ENCODE measurements around the gene CASP5.
"Not testable (repeated sequence)": the region's sequence is repeated elsewhere in the genome, so short reads cannot be mapped to it uniquely, and the experiment has no call there.

Gene CASP5

DNA sequence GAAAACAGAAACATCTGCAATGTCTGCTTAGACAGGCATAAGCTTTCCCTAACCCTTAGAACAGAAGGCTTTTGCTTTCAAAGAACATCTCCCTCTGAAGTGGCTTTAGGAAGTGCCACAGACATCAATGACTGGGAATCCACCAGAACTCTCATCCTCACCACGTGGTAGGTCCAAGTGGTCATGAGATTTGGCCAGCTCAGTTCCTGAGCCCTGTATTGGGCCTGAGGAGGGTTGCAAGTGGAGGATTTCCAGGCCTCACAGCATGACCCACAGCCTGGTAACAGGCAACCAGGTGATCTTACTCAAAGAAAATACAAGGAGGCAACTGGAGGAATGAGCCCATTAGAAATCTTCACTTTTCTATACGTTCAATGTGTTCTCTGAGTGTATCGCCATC is 10.4 kb upstream of the CASP5 start:
- no peak for DNase-seq

GRCh38 chr11:105032495-105032894 is 9.5 kb upstream of the CASP5 start:
- no peak for DNase-seq

GRCh38 chr11:105027678-105028077 is 4.7 kb upstream of the CASP5 start:
- DNase-seq, result no peak

- DNase-seq, result no peak
Measured at GRCh38 chr11:105024394-105024793, 1.4 kb upstream of the CASP5 start.

DNA sequence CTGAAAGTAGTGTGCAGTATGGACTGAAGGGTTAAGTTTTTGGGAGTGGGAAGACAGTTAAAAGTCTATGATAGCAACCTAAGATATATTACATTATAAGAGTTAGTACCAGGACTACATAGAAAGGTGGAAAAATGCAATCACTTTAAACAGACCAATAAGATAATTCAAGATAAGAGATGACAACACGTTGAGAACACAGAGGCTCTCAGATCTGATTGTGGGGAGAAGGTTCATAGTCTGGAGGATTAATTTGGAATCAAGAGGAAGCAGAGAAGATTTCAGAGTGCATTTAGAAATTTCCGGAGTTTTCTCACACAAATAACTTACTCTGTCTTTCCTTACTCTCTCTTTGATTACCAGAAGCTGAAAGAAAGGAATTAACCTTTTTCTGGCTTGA is 441 bp downstream of the CASP5 start:
- no peak for DNase-seq

DNA sequence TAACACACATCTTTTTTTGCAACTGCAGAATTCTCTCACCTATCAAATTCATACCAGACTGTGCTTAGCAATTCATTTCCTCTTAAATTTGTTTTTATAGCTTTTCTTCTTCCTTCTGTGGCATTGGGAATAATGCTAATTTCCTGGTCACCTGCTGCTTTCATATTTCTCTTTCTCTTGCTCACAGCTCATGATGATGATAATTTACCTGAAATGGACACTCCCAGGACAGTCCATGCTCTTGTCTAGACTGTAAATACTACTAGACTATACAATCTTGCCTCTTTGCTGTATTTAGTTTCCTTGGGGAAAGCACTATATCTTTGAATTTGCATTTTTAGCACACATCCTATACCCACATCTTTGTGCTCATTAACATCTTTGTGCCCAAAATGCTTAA is 15.5 kb downstream of the CASP5 start:
- DNase-seq, result no peak

- no peak for DNase-seq
Measured at GRCh38 chr11:105005451-105005845, 17.5 kb downstream of the CASP5 start.

GRCh38 chr11:105004021-105004420 is 18.9 kb downstream of the CASP5 start:
- no peak for DNase-seq

DNA sequence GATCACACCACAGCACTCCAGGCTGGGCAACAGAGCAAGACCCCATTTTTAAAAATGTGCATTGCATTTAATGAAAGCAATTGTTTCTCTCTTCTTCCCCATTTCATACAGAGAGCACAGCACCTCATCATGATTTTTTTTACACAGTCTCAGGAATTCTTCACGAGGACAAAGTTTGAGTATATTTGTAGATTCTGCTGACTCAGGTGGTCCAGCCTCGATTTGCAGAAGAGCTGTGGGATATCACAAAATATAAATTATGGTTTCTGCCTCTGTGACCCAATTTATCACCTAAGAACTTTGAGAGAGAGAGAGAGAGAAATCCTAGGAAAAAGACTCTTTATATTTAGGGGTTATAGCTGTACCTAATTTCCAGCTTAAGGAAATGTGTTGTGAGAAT is 19.8 kb downstream of the CASP5 start:
- no peak for DNase-seq

DNA sequence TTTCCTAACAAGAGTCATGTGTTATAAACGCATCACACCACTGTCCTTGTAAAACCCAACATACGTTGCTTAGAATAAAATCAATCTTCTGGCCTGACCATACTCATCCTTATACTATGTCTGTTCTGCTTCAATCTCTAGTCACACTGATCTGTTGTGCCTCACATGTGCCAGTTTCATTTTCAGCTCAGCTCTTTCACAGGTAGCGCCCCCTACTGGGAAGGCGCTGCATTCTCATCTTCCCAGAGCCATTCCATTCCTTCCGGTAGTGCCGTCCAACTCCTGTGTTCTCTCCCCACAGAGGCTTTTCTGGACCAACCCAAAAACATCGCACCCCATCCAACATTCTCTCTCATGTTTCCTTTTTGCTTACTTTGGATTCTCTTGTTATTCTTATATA is 22.2 kb downstream of the CASP5 start:
- no peak for DNase-seq

DNA sequence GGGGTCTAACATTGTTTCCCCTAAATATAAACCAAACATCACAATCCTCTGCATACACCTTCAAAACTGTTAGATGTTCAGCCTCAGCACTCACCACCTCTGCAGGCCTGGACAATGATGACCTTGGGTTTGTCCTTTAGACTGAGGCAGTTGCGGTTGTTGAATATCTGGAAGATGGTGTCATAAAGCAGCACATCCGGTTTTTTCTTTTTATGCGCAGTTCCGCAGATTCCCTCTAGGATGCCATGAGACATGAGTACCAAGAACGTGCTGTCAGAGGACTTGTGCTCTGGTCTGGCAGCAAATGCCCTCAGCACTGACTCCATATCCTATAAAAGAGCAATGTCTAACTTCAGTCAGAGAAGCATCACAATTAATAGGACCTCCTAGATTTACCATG is 22.8 kb downstream of the CASP5 start:
- no peak for DNase-seq

- no peak for DNase-seq
Measured at GRCh38 chr11:104999721-105000120, 23.2 kb downstream of the CASP5 start.

DNA sequence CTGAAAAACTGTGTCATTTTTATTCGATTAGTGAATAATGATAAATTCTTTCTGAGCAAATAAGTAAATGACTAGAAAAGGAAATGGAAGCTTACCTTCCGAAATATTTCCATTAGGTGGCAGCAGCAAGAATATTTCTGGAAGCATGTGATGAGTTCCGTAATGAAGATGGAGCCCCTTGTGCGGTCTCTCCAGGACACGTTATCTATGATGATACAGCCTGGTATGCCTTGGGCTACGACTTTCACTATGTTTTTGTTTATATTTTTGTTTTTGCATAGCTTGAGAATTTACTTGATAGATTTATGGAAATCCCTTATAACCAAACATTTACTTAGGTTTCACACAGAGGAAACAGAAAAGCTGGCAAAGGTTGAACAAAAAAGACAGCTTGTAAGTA is 25.7 kb downstream of the CASP5 start:
- DNase-seq, result no peak

GRCh38 chr11:104995001-104995408 is 28.0 kb downstream of the CASP5 start:
- DNase-seq, result no peak

DNA sequence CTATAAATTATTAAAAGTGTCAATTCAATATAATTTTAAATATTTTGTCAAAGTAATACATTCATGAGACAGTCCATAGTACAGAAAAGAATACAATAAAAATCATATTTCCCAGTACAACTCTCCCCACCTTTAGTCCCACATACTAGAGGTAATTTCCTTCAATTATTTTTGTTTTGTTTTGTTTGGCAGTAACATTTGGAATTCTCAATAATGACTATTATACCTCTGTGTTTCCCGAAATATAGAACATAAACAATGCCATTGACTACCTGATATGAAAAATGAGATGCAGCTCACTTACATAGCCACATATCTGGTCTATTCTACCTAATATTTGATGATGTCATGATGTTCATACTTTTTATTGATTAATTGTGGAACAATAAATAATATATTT is 30.2 kb downstream of the CASP5 start:
- no peak for DNase-seq

- DNase-seq, result no peak
Measured at GRCh38 chr11:104991994-104992393, 31.0 kb downstream of the CASP5 start.

DNA sequence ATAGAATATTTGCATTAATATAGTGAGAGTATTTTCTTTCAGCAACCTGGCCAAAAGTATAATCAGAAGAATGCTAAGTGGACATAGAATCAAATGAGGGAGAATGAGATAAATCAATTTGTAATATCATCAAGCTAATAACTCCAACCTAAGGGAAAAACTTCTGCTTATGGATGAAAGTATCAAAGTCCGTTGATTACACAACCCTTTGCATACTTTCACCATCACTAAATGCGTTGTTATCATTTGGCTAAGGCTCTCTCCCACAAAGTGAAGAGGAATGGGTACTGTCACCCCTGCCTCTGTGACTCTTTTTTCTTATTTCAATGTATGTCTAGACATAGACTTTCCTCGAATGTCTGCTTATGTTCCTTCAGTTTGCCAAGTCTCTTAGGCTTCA is 38.2 kb downstream of the CASP5 start:
- no peak for DNase-seq

- no peak for DNase-seq
Measured at GRCh38 chr11:104979839-104980238, 43.1 kb downstream of the CASP5 start.

GRCh38 chr11:104973616-104974015 is 49.4 kb downstream of the CASP5 start:
- DNase-seq, result no peak

GRCh38 chr11:104972924-104973323 is 50.0 kb downstream of the CASP5 start:
- not testable (repeated sequence) for DNase-seq

GRCh38 chr11:104970756-104971155 is 52.2 kb downstream of the CASP5 start:
- DNase-seq, result no peak

DNA sequence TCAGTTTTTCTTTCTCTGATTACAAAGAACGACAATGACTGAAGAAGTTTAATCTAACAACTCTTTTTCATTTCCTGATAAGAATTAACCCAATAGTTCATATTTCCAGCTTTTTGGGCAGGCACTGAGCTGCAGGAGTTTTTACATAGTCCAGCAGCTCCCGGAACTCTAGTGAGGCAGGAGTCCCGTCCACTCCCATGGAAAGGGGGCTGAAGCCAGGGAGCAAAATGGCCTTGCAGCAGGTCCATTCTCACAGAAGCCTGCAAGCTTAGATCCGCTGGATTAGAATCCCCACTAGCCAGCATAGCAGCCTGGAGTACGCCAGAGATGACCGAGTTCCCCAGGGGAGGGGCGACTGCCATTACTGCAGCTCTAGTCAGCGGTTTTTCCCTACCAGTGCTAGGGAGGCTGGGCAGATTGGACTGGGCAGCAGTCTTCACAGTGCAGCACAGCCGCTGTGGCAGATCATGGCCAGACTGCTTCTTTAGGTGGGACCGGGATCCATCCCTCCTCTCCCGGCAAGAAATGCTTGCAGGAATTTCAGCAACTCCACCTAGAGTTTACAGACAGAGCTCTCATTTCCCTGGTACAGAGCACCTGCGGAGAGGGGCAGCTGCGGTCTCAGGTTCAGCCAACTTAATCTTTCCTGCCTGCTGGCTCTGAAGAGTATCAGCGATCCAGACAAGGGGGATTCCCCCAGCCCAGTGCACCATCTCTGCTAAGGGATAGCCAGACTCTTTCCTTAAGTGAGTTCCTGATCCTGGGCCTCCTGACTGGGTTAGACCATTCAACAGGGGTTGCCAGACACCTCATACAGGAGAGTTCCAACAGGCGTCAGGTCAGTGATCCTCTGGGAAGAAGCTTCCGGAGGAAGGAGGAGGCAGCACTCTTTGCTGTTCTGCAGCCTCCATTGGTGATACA is 53.9 kb downstream of the CASP5 start:
- DNase-seq, result peak; percentile 6

DNA sequence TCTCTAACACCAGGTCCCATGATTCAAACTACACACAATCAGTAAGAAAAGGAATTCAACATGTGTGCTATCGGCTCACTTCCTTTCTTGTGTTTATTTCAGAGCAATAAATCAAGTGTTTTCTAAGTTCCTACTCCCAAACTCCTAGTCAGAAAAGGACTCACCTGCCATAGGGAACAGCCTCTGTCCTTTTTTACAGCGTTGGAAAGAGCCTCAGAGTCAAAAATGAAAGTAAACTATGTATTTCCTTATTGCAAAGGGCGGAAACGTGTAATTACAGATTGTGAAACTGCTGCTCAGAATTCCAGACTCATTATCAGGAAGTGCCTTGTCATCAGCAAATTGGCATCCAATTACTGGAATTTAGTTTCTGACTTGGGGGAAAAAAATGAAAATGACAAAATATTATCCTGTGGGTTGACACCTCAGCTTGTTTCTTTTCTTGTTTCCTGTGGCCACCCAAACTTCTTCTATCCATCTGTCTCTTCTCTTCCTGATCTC is 54.6 kb downstream of the CASP5 start, which contains the start of gene CASP4:
CASP4 (minus strand) TSS at position 220 of the 501 bp plus-strand sequence; CDS start at position 171, 49 bp downstream.
- DNase-seq, result peak; percentile 52

DNA sequence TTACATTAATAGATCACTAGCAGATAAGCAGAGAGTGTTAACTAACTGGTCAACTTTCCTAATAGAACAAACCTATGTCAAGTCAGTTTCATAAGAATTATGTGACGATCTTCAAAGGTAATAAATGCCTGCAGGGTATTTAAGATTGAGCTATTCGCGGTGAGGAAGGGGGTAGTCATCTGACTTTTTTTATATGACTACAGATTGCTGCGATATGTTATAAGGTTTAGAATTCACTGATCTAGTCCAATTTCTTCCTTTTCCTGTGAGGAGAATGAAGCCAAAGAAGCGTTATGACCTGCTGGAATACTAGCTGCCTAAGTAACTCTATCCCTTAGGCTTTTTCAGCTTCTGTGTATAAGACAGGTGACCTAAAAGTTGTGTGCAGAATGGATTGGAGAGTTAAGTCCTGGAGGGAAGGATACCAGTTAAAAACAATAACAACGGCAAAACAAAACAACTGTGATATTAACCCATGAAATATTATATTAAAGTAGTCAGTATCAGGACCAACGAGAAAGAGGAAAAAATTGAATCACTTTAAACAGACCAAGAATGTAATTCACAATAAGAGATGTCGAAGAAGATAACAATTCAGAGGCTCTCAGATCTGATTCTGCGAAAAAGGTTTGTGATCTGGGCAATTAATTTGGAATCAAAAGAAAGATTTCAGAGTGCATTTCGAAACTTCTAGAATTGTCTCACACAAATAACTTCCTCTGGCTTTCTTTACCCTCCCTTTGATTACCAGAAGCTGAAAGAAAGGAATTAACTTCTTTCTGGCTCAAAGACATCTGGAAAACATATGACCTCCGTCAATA is 55.2 kb downstream of the CASP5 start:
- DNase-seq, result no peak
